Memory B cell (primary cell): Measurements from ENCODE around the gene ACADS.
"Not testable (repeated sequence)": the region's sequence is repeated elsewhere in the genome, so short reads cannot be mapped to it uniquely, and the experiment has no call there.

ENCODE experiments used
- ATAC-seq: fragments of 150-1000 bp; cut with Tn5 transposase; 2 replicates; pipeline ENCODE4 v1.10.0; 2021; ENCODE audit warnings: low read depth, mild to moderate bottlenecking, moderate library complexity
- DNase-seq, 2 donors: peaks; one replicate each; pipeline ENCODE4 v3.0.0; 2022; ENCODE audit warnings: low spot score in 2 of 2
- H3K27ac Mint-ChIP-seq: one replicate; pipeline ENCODE4 v1.8.0; 2022; ENCODE audit warnings: mild to moderate bottlenecking, moderate library complexity, mixed read lengths
- H3K27me3 Mint-ChIP-seq: one replicate; pipeline ENCODE4 v1.8.0; 2022; ENCODE audit warnings: mixed read lengths
- H3K36me3 Mint-ChIP-seq: one replicate; pipeline ENCODE4 v1.8.0; 2022; ENCODE audit warnings: mild to moderate bottlenecking, mixed read lengths
- H3K4me1 Mint-ChIP-seq: one replicate; pipeline ENCODE4 v1.8.0; 2022; ENCODE audit warnings: mixed read lengths
- H3K4me3 Mint-ChIP-seq: one replicate; pipeline ENCODE4 v1.8.0; 2022; ENCODE audit warnings: mild to moderate bottlenecking, moderate library complexity, mixed read lengths
- H3K9me3 Mint-ChIP-seq: one replicate; pipeline ENCODE4 v1.8.0; 2022; ENCODE audit warnings: mixed read lengths

ACADS gene

DNA sequence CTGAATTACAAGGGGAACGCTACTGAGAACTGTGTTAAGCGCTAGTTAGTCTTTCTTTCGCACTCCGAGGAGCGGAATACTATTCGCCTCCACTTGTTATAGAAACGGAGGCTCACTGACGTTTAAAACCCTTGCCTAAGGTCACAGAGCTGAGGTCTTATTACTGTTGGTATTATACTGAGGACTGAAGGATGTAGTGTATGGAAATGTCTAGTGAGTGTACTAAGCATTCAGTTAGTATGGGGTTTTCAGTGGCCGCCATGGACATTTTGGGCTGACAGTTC is 826 bp downstream of the ACADS start:
- Mint-ChIP-seq H3K27me3 (no peaks in the 10 kb centered on the region), H3K27ac (peak overlapping the region; percentile 80), H3K4me3 (peak overlapping the region; percentile 94), H3K9me3 (no peaks in the 10 kb centered on the region), H3K4me1 (peaks cover 22% of the 10 kb centered on the region), H3K36me3 (peaks cover 15% of the 10 kb centered on the region)
- ATAC-seq, result no peak
- no peak for DNase-seq

DNA sequence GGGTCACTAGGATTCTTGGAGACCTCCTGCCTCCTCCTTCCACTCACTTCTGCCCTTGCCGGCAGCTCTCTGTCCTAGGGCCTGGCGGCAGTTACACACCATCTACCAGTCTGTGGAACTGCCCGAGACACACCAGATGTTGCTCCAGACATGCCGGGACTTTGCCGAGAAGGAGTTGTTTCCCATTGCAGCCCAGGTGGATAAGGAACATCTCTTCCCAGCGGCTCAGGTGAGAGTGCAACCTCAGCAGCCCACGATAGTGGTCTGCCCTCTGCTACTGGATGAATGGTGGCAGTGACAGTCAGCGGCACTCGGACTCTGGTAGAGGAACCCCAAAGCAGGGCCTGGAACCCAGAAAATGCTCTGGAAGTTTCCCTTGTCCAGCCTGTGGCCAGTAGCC is 1.3 kb downstream of the ACADS start:
- H3K4me3 Mint-ChIP-seq, result peak overlapping the region; percentile 21

DNA sequence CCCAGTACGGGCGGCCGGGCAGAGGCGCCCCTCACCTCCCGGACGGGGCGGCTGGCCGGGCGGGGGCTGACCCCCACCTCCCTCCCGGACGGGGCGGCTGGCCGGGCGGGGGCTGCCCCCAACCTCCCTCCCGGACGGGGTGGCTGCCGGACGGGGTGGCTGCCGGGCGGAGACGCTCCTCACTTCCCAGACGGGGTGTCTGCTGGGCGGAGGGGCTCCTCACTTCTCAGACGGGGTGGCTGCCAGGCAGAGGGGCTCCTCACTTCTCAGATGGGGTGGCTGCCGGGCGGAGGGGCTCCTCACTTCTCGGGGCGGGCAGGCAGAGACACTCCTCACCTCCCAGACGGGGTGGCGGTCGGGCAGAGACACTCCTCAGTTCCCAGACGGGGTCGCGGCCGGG is 6.6 kb downstream of the ACADS start:
- H3K36me3 Mint-ChIP-seq, result peaks cover 20% of the 10 kb centered on the region
- H3K27ac Mint-ChIP-seq, result not testable (repeated sequence)

More for the DNA sequence above, 1.3 kb downstream of the ACADS start:
- peaks cover 13% of the 10 kb centered on the region for H3K36me3 Mint-ChIP-seq
- no peaks in the 10 kb centered on the region for H3K9me3 Mint-ChIP-seq
- DNase-seq (no peak), ATAC-seq (no peak)
- no peaks in the 10 kb centered on the region for H3K27me3 Mint-ChIP-seq
- H3K4me1 Mint-ChIP-seq, result peaks cover 17% of the 10 kb centered on the region
- no peak overlapping the region for H3K27ac Mint-ChIP-seq

DNA sequence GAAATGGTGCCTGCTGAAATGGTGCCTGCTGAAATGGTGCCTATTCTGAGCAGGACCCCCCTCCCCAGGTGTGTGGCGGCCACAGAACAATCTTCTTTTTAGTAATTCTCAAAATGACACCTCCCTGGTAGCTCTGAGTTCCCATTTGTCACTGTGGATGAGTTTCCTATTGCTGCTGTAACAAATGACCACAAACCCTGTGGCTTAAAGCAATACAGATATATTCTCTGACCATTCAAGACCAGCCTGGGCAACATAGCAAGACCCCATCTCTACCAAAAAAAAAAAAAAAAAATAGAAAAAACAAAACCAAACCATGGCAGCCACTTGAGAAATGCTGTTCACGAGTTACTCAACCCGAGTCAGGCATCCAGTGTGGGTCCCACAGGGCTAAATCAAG is 7.9 kb downstream of the ACADS start:
- no peak for ATAC-seq
- H3K36me3 Mint-ChIP-seq, result peaks cover 18% of the 10 kb centered on the region
- H3K9me3 Mint-ChIP-seq, result no peaks in the 10 kb centered on the region
- no peak overlapping the region for H3K4me3 Mint-ChIP-seq
- DNase-seq, result no peak
- H3K27ac Mint-ChIP-seq, result no peak overlapping the region
- H3K4me1 Mint-ChIP-seq, result no peaks in the 10 kb centered on the region
- no peaks in the 10 kb centered on the region for H3K27me3 Mint-ChIP-seq

More for the DNA sequence above, 6.6 kb downstream of the ACADS start:
- not testable (repeated sequence) for H3K4me1 Mint-ChIP-seq, DNase-seq, H3K27me3 Mint-ChIP-seq, H3K4me3 Mint-ChIP-seq, H3K9me3 Mint-ChIP-seq, ATAC-seq

DNA sequence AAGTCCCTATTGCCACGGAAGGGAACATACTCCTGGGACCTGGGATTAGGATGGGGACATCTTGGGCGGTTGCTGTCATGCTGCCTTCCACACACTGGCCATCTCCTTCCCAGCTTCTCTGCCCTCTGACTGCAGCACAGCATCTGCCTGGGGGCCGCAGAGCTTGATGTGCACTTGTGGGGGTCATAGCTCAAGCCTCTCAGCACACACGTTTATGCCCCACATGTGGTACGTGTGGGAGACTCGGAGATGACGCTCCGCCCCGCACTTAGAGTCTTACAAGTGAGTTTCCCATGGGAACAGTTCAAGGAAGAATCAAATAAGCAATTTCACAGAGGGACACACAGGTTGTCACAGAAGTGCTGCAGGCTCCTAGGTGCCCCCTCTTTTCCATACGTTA is 8.6 kb downstream of the ACADS start:
- no peaks in the 10 kb centered on the region for H3K9me3 Mint-ChIP-seq
- peaks cover 18% of the 10 kb centered on the region for H3K36me3 Mint-ChIP-seq
- no peak overlapping the region for H3K4me3 Mint-ChIP-seq
- DNase-seq (no peak), ATAC-seq (no peak)
- no peak overlapping the region for H3K27ac Mint-ChIP-seq
- H3K4me1 Mint-ChIP-seq, result no peaks in the 10 kb centered on the region
- H3K27me3 Mint-ChIP-seq, result no peaks in the 10 kb centered on the region

DNA sequence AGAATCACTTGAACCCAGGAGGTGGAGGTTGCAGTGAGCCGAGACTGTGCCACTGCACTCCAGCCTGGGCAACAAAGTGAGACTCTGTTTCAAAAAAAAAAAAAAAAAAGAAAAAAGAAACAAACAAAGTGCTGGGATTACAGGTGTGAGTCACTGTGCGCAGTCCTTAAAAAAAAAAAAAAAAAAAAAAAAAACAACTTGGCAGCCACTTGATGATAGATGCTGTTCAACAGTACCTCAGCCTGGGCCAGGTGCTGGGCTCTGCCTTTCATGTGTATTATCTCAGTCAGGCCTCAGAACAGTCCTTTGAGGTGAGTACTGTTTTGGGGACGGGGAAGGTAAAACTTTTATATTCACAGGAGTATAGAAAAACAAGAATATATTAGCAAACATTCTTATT is 9.6 kb downstream of the ACADS start:
- Mint-ChIP-seq H3K4me3 (no peak overlapping the region), H3K4me1 (no peaks in the 10 kb centered on the region), H3K36me3 (peaks cover 13% of the 10 kb centered on the region), H3K9me3 (no peaks in the 10 kb centered on the region), H3K27me3 (no peaks in the 10 kb centered on the region), H3K27ac (no peak overlapping the region)
- ATAC-seq (no peak), DNase-seq (no peak)

DNA sequence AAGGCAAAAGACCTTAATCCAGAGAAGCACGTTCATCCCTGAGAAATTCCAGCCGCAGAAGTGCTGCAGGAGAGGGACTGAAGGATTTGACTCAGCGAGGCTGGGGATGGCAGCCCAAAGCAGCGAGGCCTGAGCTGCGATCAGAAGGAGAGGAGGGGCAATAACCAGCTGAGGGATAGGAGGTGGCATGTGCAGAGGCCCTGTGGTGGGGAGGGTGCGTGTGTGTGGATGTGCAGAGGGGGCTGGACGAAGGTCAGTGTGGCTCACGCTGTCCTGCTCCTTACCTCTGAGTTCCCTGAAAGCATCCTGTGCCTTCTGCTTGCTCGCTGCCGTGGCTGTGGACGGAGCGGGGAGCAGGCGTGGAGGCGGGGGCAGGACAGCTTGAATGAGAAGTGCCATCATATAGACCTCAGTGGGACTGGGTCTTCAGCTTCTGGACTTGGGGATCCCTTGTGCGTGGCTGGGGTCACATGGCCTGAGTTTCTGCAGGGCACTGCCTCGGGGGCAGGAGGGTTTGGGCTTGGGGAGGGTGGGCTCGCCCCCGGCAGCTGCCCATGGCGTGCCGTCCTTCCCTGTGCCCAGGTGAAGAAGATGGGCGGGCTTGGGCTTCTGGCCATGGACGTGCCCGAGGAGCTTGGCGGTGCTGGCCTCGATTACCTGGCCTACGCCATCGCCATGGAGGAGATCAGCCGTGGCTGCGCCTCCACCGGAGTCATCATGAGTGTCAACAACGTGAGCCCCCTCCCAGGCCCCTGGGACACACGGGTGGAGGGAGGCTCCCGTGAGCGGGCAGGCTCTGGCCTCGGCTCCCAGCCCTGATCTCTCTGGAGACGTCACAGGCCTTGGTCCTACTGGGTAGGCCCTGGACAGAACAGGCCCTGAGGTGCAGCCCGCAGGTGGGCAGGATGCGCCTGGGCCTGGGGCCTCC is 11.0 kb downstream of the ACADS start:
- ATAC-seq (no peak), DNase-seq (no peak)
- Mint-ChIP-seq H3K27me3 (no peaks in the 10 kb centered on the region), H3K4me1 (no peaks in the 10 kb centered on the region), H3K9me3 (no peaks in the 10 kb centered on the region), H3K36me3 (peaks cover 8% of the 10 kb centered on the region), H3K4me3 (no peak overlapping the region), H3K27ac (no peak overlapping the region)

DNA sequence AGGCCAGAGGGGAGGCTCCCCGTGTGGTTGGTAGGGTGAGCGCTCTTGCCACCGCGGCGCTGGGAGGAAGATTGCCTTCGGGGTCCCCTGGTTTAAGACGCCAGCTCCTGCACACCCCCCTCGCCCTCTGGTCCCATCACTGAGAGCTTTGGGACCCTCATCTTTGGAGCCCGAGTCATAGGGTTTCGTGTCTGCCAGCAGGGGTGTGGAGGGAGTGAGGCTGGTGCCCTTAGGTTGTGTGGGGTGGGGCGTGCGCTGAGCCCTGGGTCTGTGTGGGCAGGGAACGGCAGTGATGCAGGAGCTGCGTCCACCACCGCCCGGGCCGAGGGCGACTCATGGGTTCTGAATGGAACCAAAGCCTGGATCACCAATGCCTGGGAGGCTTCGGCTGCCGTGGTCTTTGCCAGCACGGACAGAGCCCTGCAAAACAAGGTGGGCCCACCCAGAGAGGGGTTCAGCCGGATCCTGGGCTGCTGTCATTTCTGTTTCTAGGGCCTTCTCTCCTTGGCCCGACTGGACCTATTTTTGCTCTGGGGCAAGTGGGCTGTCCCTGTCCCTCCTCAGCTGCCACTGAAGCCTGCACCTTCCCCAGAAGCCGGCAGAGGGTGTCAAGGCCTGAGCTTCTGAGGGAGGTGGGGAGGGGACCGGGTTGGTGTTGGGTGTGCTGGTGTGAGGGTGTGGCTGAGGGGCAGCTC is 12.1 kb downstream of the ACADS start:
- H3K27ac Mint-ChIP-seq, result no peak overlapping the region

DNA sequence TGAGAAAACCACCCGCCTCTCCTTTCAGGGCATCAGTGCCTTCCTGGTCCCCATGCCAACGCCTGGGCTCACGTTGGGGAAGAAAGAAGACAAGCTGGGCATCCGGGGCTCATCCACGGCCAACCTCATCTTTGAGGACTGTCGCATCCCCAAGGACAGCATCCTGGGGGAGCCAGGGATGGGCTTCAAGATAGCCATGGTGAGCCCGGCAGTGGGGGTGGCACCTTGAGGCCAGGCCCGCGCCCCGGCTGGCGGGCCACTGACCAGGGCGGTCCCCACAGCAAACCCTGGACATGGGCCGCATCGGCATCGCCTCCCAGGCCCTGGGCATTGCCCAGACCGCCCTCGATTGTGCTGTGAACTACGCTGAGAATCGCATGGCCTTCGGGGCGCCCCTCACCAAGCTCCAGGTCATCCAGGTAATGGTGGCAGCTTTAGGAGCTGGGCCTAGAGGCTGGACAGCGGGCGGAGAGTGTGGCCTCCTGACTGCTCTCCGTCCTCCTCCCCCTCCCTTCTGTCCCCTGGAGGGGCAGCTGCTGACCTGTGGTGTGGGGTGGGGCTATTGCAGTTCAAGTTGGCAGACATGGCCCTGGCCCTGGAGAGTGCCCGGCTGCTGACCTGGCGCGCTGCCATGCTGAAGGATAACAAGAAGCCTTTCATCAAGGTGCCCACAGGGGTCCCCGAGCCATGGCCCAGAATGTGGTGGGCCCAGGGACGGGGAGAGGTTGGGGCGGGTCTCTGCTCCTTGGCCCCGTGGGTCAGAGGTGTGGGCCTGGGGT is 12.8 kb downstream of the ACADS start:
- no peaks in the 10 kb centered on the region for H3K9me3 Mint-ChIP-seq
- no peaks in the 10 kb centered on the region for H3K27me3 Mint-ChIP-seq
- H3K4me3 Mint-ChIP-seq, result no peak overlapping the region
- DNase-seq, result no peak
- no peak overlapping the region for H3K27ac Mint-ChIP-seq
- H3K36me3 Mint-ChIP-seq, result peaks cover 8% of the 10 kb centered on the region
- ATAC-seq, result no peak
- no peaks in the 10 kb centered on the region for H3K4me1 Mint-ChIP-seq

More for the DNA sequence above, 12.1 kb downstream of the ACADS start:
- DNase-seq (no peak), ATAC-seq (no peak)
- H3K36me3 Mint-ChIP-seq, result peaks cover 8% of the 10 kb centered on the region
- H3K4me1 Mint-ChIP-seq, result no peaks in the 10 kb centered on the region
- no peaks in the 10 kb centered on the region for H3K27me3 Mint-ChIP-seq
- H3K9me3 Mint-ChIP-seq, result no peaks in the 10 kb centered on the region
- no peak overlapping the region for H3K4me3 Mint-ChIP-seq

DNA sequence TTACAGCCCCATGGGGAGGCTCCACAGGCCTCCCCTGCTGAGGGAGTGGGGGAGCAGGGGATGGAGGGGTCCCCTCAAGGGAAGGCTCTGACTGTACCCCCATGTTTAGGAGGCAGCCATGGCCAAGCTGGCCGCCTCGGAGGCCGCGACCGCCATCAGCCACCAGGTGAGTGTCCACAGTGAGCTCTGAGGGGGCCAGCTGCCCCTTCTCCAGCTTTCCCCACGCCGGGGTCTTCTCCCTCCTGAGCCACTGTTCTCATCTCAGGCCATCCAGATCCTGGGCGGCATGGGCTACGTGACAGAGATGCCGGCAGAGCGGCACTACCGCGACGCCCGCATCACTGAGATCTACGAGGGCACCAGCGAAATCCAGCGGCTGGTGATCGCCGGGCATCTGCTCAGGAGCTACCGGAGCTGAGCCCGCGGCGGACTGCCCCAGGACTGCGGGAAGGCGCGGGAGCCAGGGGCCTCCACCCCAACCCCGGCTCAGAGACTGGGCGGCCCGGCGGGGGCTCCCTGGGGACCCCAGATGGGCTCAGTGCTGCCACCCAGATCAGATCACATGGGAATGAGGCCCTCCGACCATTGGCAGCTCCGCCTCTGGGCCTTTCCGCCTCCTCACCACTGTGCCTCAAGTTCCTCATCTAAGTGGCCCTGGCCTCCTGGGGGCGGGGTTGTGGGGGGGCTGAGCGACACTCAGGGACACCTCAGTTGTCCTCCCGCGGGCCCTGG is 13.6 kb downstream of the ACADS start:
- ATAC-seq (no peak), DNase-seq (no peak)
- Mint-ChIP-seq H3K36me3 (peaks cover 4% of the 10 kb centered on the region), H3K4me1 (no peaks in the 10 kb centered on the region), H3K4me3 (no peak overlapping the region), H3K9me3 (no peaks in the 10 kb centered on the region), H3K27ac (no peak overlapping the region), H3K27me3 (peaks cover 2% of the 10 kb centered on the region)

DNA sequence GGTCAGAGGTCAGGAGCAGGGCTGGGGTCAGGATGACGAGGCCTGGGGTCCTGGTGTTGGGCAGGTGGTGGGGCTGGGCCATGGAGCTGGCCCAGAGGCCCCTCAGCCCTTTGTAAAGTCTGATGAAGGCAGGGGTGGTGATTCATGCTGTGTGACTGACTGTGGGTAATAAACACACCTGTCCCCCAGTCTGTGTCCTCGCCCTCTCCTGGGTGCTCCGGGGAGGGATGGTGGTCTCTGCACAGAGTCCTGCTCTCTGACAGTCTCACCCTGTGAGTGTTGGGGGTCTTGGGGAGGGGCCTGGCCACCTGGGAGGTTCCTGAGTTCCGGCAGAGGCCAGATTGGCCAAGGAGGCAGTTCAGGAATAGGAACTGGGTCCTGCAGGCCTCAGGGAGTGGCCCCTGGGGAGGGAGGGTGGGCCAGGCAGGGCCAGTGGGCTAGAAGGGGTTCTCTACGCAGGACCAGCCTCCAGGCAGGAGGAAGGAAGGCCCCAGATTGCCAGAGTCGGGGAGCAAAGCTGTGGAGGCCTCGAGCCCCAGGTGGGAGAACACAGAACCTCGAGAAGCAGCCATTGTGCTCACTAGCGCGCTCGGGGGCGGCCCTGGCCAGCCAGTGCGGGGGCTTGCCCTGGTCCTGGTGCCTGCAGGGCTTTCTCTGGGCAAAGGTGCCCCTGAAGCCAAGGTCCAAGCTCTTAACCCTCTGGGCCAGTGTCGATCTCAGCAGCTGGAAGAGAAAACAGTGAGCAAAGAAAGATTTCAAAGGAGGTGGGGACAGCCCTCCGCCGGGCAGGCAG is 14.4 kb downstream of the ACADS start:
- Mint-ChIP-seq H3K27ac (no peak overlapping the region), H3K36me3 (peaks cover 2% of the 10 kb centered on the region), H3K4me3 (no peak overlapping the region), H3K9me3 (no peaks in the 10 kb centered on the region), H3K4me1 (no peaks in the 10 kb centered on the region), H3K27me3 (peaks cover 2% of the 10 kb centered on the region)
- no peak for ATAC-seq
- no peak for DNase-seq

DNA sequence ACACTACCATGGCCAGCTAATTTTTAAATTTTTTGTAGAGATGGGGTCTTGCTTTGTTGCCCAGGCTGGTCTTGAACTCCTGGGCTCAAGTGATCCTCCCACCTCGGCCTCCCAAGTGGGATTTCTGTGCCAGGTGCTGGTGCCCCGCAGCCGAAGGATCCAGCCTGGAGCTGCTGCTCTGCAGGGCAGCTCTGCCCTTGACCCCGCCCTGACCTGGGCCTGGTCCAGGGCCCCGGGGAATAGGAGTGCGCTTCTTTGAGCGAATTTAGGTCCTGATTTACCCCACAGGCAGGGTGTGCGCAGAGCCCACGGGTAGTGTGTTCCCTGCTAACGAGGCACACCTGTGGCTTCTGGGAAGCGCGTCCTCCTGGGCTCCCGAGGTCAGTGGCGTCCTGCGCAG is 15.2 kb downstream of the ACADS start:
- DNase-seq, result no peak
- Mint-ChIP-seq H3K4me3 (no peak overlapping the region), H3K4me1 (no peaks in the 10 kb centered on the region), H3K36me3 (peaks cover 2% of the 10 kb centered on the region), H3K9me3 (no peaks in the 10 kb centered on the region), H3K27me3 (peaks cover 2% of the 10 kb centered on the region), H3K27ac (no peak overlapping the region)
- ATAC-seq, result no peak
